Chondrocyte (in vitro differentiated cells): ENCODE data around the gene DYNLL2. TPM values are rescaled to one million over a fixed set of nuclear protein-coding genes. Genes with fewer than 3 reads are reported as not detected.

ENCODE experiments used
- DNase-seq: peaks from one replicate; pipeline ENCODE4 v3.0.0; 2021; ENCODE audit warnings: mixed read lengths, low spot score
- H3K27ac Mint-ChIP-seq: one replicate; pipeline ENCODE4 v1.8.0; 2021; ENCODE audit warnings: mild to moderate bottlenecking, moderate library complexity, mixed read lengths; ENCODE audit not compliant: unreplicated experiment
- H3K27me3 Mint-ChIP-seq: 2 replicates; pipeline ENCODE4 v1.8.0; 2021; ENCODE audit warnings: low read depth, mixed read lengths
- H3K36me3 Mint-ChIP-seq: 2 replicates; pipeline ENCODE4 v1.8.0; 2021; ENCODE audit warnings: low read depth, mixed read lengths
- H3K4me1 Mint-ChIP-seq: 2 replicates; pipeline ENCODE4 v1.8.0; 2021; ENCODE audit warnings: low read depth, mild to moderate bottlenecking, mixed read lengths
- H3K4me3 Mint-ChIP-seq: one replicate; pipeline ENCODE4 v1.8.0; 2021; ENCODE audit warnings: mild to moderate bottlenecking, moderate library complexity, mixed read lengths; ENCODE audit not compliant: unreplicated experiment
- H3K9me3 Mint-ChIP-seq: 2 replicates; pipeline ENCODE4 v1.8.0; 2021; ENCODE audit warnings: low read depth, mixed read lengths
- CTCF ChIP-seq: fragments of 200-600 bp; sonication (generic); IDR thresholded peaks from 2 replicates; pipeline ENCODE4 v1.5.0; 2021; ENCODE audit warnings: antibody characterized with exemption, mild to moderate bottlenecking, moderate library complexity
- total RNA-seq: library from RNA; stranded (reverse); gene quantifications from 3 replicates; pipeline ENCODE4 v1.2.1, GENCODE V29; 2021

Gene DYNLL2
- total RNA-seq, 1 donor from 2014 or later = 15.7 TPM

- TF ChIP-seq CTCF = peak; percentile 39
- H3K4me1 Mint-ChIP-seq = peaks cover 18% of the 10 kb centered on the region
Measured at GRCh38 chr17:58084317-58084981, 1.2 kb downstream of the DYNLL2 start.

GRCh38 chr17:58085039-58085715, 2.0 kb downstream of the DYNLL2 start:
- peaks cover 18% of the 10 kb centered on the region for H3K4me1 Mint-ChIP-seq
- no peaks in the 10 kb centered on the region for H3K27me3 Mint-ChIP-seq
- no peak for DNase-seq
- H3K36me3 Mint-ChIP-seq = peaks cover 14% of the 10 kb centered on the region
- TF ChIP-seq CTCF = no peak
- H3K9me3 Mint-ChIP-seq = no peaks in the 10 kb centered on the region
- H3K4me3 Mint-ChIP-seq = peak overlapping the region; percentile 80
- no peak overlapping the region for H3K27ac Mint-ChIP-seq

More at GRCh38 chr17:58084317-58084981, 1.2 kb downstream of the DYNLL2 start:
- peak overlapping the region; percentile 80 for H3K4me3 Mint-ChIP-seq
- H3K27ac Mint-ChIP-seq = no peak overlapping the region
- no peaks in the 10 kb centered on the region for H3K9me3 Mint-ChIP-seq
- DNase-seq = no peak
- peaks cover 8% of the 10 kb centered on the region for H3K36me3 Mint-ChIP-seq
- H3K27me3 Mint-ChIP-seq = peaks cover 6% of the 10 kb centered on the region

- peaks cover 24% of the 10 kb centered on the region for H3K36me3 Mint-ChIP-seq
- TF ChIP-seq CTCF = no peak
- H3K4me1 Mint-ChIP-seq = peaks cover 18% of the 10 kb centered on the region
- no peak for DNase-seq
- no peak overlapping the region for H3K4me3 Mint-ChIP-seq
- H3K27me3 Mint-ChIP-seq = no peaks in the 10 kb centered on the region
- no peaks in the 10 kb centered on the region for H3K9me3 Mint-ChIP-seq
- H3K27ac Mint-ChIP-seq = no peak overlapping the region
Measured at GRCh38 chr17:58086953-58087352, 3.7 kb downstream of the DYNLL2 start.

GRCh38 chr17:58088624-58089023, 5.4 kb downstream of the DYNLL2 start:
- Mint-ChIP-seq H3K4me3 (no peak overlapping the region), H3K36me3 (peaks cover 32% of the 10 kb centered on the region), H3K27ac (no peak overlapping the region), H3K9me3 (no peaks in the 10 kb centered on the region), H3K4me1 (peaks cover 18% of the 10 kb centered on the region), H3K27me3 (no peaks in the 10 kb centered on the region)
- no peak for DNase-seq
- no peak for TF ChIP-seq CTCF

- H3K36me3 Mint-ChIP-seq = peaks cover 34% of the 10 kb centered on the region
- H3K9me3 Mint-ChIP-seq = no peaks in the 10 kb centered on the region
- no peak for DNase-seq
Measured at GRCh38 chr17:58089111-58089510, 5.9 kb downstream of the DYNLL2 start.

More at GRCh38 chr17:58089111-58089510, 5.9 kb downstream of the DYNLL2 start:
- Mint-ChIP-seq H3K27ac (no peak overlapping the region), H3K4me3 (no peak overlapping the region), H3K4me1 (peaks cover 18% of the 10 kb centered on the region), H3K27me3 (no peaks in the 10 kb centered on the region)
- TF ChIP-seq CTCF = no peak
